Stimulated activated naive CD8-positive, alpha-beta T cell treated with anti-CD3 and anti-CD28 coated beads, Interleukin-15, Interleukin-2, amounts not matched to agents 100 U/mL and 50 U/mL, for 24 hours (primary cell): ENCODE data around the gene BCL2L13.
"Not testable (repeated sequence)": the region's sequence is repeated elsewhere in the genome, so short reads cannot be mapped to it uniquely, and the experiment has no call there.

Source experiments
- ATAC-seq: fragments of 150-1000 bp; cut with Tn5 transposase; one replicate; pipeline ENCODE4 v1.10.0; 2021
- DNase-seq: peaks from one replicate; pipeline ENCODE4 v3.0.0; 2021

The BCL2L13 gene

DNA sequence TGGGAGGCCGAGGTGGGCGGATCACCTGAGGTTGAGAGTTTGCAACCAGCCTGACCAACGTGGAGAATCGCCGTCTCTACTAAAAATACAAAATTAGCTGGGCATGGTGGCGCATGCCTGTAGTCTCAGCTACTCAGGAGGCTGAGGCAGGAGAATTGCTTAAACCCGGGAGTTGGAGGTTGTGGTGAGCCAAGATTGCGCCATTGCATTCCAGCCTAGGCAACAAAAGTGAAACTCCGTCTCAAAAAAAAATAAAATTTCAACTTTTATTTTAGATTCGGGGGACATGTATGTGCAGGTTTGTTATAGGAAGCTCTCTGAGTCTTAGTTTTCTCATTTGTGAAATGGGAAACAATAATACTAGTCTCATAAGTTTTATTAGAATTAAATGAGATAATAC lies 58.6 kb downstream of the BCL2L13 start:
- ATAC-seq, DNase-seq: not testable (repeated sequence)

GRCh38 chr22:17698276-17698675 lies 59.7 kb downstream of the BCL2L13 start:
- ATAC-seq: not testable (repeated sequence)

GRCh38 chr22:17698948-17699347 lies 60.4 kb downstream of the BCL2L13 start:
- DNase-seq: no peak
- ATAC-seq: no peak

More at GRCh38 chr22:17698276-17698675, 59.7 kb downstream of the BCL2L13 start:
- not testable (repeated sequence) for DNase-seq

- DNase-seq (no peak), ATAC-seq (no peak)
These were observed 61.3 kb downstream of the BCL2L13 start for GRCh38 chr22:17699696-17700340.

DNA sequence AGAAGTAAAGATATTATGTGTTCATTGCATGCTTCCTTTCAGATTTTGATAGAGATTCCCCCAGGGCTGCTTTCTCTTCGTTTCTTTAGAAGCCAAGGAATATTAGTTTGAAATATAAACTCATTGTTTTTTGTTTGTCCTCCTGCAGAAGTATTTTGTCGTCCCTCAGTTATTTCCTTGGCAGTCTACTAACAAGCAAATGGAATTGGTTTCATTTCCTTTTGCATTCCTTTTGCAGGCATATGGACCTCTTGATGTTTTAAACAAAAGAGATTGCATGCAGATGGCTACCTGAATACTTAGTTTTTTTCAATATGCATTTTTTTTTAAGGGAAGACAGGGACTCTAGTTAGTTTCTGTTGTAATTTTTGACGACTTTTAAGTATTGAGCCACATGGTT lies 62.2 kb downstream of the BCL2L13 start:
- DNase-seq (no peak), ATAC-seq (no peak)

DNA sequence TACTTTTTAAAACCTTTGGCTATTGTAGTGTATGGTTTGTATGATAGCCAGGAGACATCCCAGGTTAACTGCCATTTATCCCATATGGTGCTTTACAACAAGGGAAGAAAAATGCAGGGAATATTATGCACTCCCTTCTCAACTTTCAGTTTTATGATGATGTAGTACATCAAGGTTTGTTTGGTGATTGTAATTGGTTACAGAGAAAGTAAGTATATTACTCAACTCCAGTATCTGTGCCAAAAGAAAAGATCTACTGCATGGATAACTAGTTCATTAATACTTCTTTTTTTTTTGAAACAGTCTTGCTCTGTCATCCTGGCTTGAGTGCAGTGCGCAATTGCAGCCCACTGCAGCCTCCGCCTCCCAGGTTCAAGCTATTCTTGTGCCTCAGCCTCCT lies 65.3 kb downstream of the BCL2L13 start:
- ATAC-seq (no peak), DNase-seq (no peak)

DNA sequence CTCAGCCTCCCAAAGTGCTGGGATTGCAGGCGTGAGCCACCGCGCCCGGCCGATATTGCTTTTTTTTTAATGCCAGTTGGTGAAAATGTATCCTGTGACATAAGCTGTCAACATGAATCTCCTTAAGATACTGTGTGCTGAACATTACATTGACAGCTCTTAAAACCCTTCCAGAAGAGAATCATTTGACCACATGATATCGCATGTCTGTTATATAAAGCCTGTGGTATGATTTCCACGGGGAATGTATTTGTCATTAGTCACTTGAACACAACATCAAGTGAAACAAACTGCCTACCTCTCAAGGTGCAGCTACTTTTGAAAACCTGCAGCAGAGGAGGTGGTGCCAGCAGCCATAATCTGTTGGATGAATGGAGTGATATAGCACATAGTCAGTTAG lies 67.0 kb downstream of the BCL2L13 start:
- DNase-seq (no peak), ATAC-seq (no peak)

- ATAC-seq (peak; percentile 99), DNase-seq (peak; percentile 43)
These were observed 67.7 kb downstream of the BCL2L13 start for GRCh38 chr22:17705951-17706900.

GRCh38 chr22:17706947-17707346 lies 68.4 kb downstream of the BCL2L13 start:
- ATAC-seq: no peak

DNA sequence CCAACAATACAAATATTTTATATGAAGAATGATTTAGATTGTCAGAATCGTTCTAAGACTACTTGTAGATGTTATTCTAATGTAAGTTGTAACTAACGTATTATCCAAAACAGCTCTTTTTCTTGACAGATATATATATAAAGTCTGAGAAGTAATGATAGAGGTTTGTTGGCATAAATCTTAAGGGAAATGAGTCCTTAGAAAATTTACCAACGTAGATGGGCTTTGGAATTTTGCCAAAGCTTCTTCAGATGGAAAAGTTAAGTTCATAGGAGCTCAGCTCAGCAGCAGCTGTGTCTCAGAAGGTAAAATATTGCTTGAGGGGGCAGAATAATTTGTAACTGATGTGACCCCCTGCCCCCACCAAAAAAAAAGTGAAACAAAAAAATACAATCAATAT lies 69.0 kb downstream of the BCL2L13 start:
- DNase-seq (no peak), ATAC-seq (no peak)

More at GRCh38 chr22:17706947-17707346, 68.4 kb downstream of the BCL2L13 start:
- no peak for DNase-seq

GRCh38 chr22:17710023-17710422 lies 71.5 kb downstream of the BCL2L13 start:
- DNase-seq (no peak), ATAC-seq (no peak)

DNA sequence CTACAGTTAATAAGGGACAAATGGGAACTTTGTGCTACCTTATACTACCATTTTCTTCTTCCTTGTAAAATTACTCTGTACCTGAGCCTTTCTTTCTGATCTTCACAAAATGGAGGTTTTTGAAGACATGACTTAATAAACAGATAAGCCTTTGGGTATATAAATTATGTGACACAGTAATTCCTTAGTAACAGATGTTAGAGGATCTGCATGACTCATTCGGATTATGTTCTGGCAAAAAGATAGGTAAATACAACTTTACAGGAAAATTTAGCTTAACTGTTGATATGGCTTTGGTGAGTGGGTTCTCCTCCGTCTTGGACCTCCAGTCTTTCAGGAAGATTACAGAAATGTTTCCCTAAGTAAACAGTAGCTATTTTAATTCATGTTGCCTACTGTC lies 73.9 kb downstream of the BCL2L13 start:
- DNase-seq (no peak), ATAC-seq (no peak)

GRCh38 chr22:17716529-17716928 lies 78.0 kb downstream of the BCL2L13 start:
- ATAC-seq (no peak), DNase-seq (no peak)

DNA sequence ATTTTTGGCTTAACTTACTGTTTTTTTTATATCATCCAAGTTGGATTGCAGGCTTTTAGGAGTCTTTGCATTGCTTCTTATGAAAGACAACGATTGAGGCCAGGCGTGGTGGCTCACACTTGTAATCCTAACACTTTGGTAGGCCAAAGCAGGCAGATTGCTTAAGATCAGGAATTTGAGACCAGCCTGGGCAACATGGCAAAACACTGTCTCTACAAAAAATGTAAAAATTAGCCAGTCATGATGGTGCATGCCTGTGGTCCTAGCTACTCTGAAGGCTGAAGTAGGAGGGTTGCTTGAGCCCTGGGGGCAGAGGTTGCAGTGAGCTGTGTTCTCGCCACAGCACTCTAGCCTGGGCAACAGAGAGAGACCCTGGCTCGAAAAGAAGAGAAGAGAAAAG lies 79.2 kb downstream of the BCL2L13 start:
- no peak for DNase-seq
- ATAC-seq: no peak

DNA sequence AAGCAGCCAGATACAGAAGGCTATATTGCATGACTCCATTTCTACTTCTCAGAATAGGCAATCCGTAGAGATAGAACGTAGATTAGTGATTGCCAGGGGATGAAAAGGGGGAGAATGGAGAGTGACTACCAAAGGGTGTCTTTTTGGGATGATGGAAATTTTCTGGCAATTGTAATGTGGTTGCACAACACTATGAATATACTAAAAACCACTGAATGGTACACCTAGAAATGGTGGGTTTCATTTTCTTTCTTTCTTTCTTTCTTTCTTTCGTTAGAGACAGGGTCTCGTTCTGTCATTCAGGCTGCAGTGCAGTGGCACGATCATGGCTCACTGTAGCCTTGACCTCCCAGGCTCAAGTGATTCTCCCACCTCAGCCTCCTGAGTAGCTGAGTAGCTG lies 81.4 kb downstream of the BCL2L13 start:
- ATAC-seq: no peak
- DNase-seq: no peak

DNA sequence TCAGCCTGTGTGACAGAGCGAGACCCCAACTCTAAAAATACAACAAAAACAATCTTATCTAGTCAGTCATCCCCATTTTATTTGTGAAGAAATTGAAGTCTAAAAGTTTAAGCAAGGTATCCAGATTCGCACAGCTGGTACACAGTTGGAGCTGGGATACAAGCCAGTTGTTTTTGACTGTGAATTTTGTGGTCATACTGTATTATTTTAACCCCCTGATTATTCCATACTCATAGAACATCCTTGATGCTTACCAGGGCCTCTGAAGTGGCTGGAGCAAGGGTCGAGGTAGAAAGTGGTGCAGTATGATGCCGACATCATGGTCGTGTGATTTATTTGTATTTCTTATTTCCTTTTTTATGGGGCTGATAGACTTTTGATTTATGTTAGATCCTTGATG lies 85.7 kb downstream of the BCL2L13 start:
- DNase-seq (no peak), ATAC-seq (no peak)

GRCh38 chr22:17724678-17725499 lies 86.3 kb downstream of the BCL2L13 start:
- DNase-seq (no peak), ATAC-seq (no peak)

DNA sequence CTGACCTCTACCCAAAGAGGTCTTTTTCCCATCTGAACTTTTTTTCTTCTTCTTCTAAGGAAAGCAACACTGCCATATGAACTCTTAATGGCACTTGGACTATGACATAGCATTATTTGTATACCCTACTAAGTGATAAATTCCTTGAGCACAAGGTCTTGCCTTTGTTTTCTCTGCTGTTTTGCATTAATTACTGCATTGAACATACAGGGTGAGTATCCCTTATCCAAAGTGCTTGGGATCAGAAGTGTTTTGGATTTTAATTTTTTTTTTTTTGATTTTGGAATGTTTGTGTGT lies 86.9 kb downstream of the BCL2L13 start:
- DNase-seq (no peak), ATAC-seq (no peak)

DNA sequence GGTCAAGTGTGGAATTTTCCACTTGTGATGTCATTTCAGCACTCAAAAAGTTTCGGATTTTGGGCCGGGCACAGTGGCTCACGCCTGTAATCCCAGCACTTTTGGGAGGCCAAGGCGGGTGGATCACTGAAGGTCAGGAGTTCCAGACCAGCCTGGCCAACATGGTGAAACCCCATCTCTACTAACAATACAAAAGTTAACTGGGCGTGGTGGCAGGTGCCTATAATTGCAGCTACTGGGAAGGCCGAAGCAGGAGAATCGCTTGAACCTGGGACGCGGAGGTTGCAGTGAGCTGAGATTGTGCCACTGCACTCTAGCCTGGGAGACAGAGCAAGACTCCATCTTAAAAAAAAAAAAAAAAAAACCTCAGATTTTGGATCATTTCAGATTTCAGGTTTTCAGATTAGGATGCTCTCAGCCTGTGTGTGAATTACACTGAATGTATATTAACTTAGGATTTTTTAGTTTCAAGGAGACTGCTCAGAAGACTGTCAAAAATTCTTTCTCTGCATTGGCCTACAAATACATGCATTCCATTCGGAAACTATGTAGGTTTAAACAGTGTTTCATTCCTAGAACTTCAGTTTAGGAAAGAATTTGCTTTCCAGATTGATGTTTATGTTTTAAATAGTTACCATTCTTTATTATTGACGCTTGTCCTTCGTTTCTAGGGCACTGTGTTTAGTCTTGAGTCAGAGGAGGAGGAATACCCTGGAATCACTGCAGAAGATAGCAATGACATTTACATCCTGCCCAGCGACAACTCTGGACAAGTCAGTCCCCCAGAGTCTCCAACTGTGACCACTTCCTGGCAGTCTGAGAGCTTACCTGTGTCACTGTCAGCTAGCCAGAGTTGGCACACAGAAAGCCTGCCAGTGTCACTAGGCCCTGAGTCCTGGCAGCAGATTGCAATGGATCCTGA lies 87.7 kb downstream of the BCL2L13 start:
- ATAC-seq (peak; percentile 32), DNase-seq (no peak)

DNA sequence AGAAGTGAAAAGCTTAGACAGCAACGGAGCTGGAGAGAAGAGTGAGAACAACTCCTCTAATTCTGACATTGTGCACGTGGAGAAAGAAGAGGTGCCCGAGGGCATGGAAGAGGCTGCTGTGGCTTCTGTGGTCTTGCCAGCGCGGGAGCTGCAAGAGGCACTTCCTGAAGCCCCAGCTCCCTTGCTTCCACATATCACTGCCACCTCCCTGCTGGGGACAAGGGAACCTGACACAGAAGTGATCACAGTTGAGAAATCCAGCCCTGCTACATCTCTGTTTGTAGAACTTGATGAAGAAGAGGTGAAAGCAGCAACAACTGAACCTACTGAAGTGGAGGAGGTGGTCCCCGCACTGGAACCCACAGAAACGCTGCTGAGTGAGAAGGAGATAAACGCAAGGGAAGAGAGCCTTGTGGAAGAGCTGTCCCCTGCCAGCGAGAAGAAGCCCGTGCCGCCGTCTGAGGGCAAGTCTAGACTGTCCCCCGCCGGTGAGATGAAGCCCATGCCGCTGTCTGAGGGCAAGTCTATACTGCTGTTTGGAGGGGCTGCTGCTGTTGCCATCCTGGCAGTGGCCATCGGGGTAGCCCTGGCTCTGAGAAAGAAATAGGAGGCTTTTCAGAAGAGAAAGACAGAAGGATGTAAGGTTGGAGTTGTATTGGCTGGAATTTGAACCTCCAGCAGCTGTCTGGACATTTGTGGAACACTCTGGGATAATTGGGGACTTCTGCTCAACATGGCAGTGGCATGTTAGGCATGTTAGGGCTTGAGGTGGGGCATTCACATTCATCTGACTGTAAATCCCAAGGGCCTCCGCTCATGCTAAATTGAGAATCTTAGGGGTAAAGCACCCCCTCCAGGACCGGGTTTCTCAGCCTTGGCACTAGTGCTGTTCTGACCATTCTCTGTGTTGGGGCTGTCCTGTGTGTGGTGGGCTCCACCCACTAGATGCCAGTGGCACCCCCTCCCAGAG lies 88.7 kb downstream of the BCL2L13 start:
- DNase-seq: no peak

More for the DNA sequence above, 88.7 kb downstream of the BCL2L13 start:
- ATAC-seq: peak; percentile 14
